Fibroblast of lung (primary cell): ENCODE data around the gene RAD23B. TPM values are rescaled to one million over a fixed set of nuclear protein-coding genes. Genes with fewer than 3 reads are reported as not detected.

Source experiments
- DNase-seq, 2 donors: peaks; one replicate each; pipeline versions ENCODE4 v3.0.0 to v3.0.0-alpha.2; 2010; ENCODE audit warnings: low read depth in 2 of 2
- H2AFZ ChIP-seq: 2 replicates; pipeline ENCODE4 v1.5.1; 2012; ENCODE audit warnings: low read length, control low read depth, inconsistent platforms
- H3K27ac ChIP-seq: 2 replicates; pipeline ENCODE4 v1.5.1; 2011; ENCODE audit warnings: low read length, control low read depth; ENCODE audit not compliant: insufficient read depth
- H3K27me3 ChIP-seq: 2 replicates; pipeline ENCODE4 v1.5.1; 2011; ENCODE audit warnings: mild to moderate bottlenecking, low read length; ENCODE audit not compliant: control insufficient read depth, insufficient read depth
- H3K36me3 ChIP-seq: 2 replicates; pipeline ENCODE4 v1.5.1; 2011; ENCODE audit warnings: low read length; ENCODE audit not compliant: control insufficient read depth, insufficient read depth
- H3K4me1 ChIP-seq: 2 replicates; pipeline ENCODE4 v1.5.1; 2011; ENCODE audit warnings: low read length; ENCODE audit not compliant: control insufficient read depth, insufficient read depth; ENCODE audit errors: extremely low read depth
- H3K4me2 ChIP-seq: 2 replicates; pipeline ENCODE4 v1.5.1; 2011; ENCODE audit warnings: low read length, control low read depth; ENCODE audit not compliant: insufficient read depth; ENCODE audit errors: extremely low read depth
- H3K4me3 ChIP-seq, 4 experiments: fragments of 200-600 bp in 1 of 4; sonication (generic) in 1 of 4; replicated peaks in 1 of 4; 2 replicates each; pipeline ENCODE4 v1.5.1; 2011 to 2016; ENCODE audit warnings: low read length in 4 of 4, low read depth in 3 of 4, mild to moderate bottlenecking in 3 of 4, control low read depth in 2 of 4, inconsistent platforms in 1 of 4, mixed read lengths in 1 of 4; ENCODE audit not compliant: insufficient read depth in 1 of 4; ENCODE audit errors: control extremely low read depth in 1 of 4
- H3K79me2 ChIP-seq: 2 replicates; pipeline ENCODE4 v1.5.1; 2012; ENCODE audit warnings: mild to moderate bottlenecking, low read length, inconsistent platforms; ENCODE audit not compliant: control insufficient read depth, insufficient read depth
- H3K9ac ChIP-seq: 2 replicates; pipeline ENCODE4 v1.5.1; 2011; ENCODE audit warnings: mild to moderate bottlenecking, low read length, control low read depth; ENCODE audit not compliant: insufficient read depth
- H3K9me3 ChIP-seq: 2 replicates; pipeline ENCODE4 v1.5.1; 2012; ENCODE audit warnings: low read depth, low read length; ENCODE audit not compliant: control insufficient read depth, insufficient read depth
- H4K20me1 ChIP-seq: 2 replicates; pipeline ENCODE4 v1.5.1; 2011; ENCODE audit warnings: low read length; ENCODE audit not compliant: control insufficient read depth, insufficient read depth; ENCODE audit errors: extremely low read depth
- EZH2 ChIP-seq: IDR thresholded peaks from 2 replicates; pipeline ENCODE4 v1.5.1; 2012; ENCODE audit warnings: low read length, control low read depth, mild to moderate bottlenecking; ENCODE audit errors: missing control alignments
- polyA plus RNA-seq, 2 donors: library from polyadenylated mRNA; depleted of rRNA in 1 of 2; stranded (reverse) in 1 of 2; unstranded in 1 of 2; fragments of >200 nt; gene quantifications; 2 replicates each; pipeline ENCODE4 v1.2.1, GENCODE V29; 2011 to 2012; ENCODE audit warnings: missing spikeins in 1 of 2
- total RNA-seq: library from RNA; depleted of rRNA; stranded (reverse); fragments of >200 nt; gene quantifications from 2 replicates; pipeline ENCODE4 v1.2.1, GENCODE V29; 2014
- TF ChIP-seq, protein P1 (sequence below), 2 donors: IDR thresholded peaks in 1 of 2; conservative IDR thresholded peaks in 1 of 2; 1 replicate in 1 of 2; 2 replicates in 1 of 2; pipeline ENCODE4 v1.5.1; 2011 to 2012; ENCODE audit warnings: low read length in 2 of 2, control low read depth in 1 of 2, inconsistent platforms in 1 of 2, low read depth in 1 of 2, mild to moderate bottlenecking in 1 of 2

The RAD23B gene
- total and polyA plus RNA-seq, 2 donors (not counting 1 experiment from before 2014, with no cell fraction given), result 156 to 607 TPM

DNA sequence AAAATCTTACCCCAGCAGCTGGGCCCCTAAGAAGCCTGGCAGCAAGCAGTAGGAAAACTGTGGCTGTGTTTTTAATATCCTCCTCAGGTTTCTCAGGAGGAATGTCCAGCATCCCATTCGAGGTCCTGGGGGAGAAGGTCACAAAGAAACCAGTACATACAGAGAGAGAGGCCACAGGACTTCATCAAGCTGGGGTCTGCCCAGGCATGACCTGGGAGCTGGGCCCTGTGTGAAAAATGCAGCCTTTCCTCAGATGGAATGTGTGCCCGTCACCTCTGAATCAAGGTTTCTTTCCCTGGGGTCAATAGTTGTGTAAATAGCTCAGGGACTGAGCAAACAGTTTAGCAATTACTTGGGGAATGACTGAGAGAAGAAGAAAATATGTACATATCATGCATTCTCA is 33.9 kb upstream of the RAD23B start:
- Histone ChIP-seq H3K27ac (peak overlapping the region; percentile 21), H3K9ac (no peak overlapping the region), H3K4me2 (peak overlapping the region; percentile 20)

DNA sequence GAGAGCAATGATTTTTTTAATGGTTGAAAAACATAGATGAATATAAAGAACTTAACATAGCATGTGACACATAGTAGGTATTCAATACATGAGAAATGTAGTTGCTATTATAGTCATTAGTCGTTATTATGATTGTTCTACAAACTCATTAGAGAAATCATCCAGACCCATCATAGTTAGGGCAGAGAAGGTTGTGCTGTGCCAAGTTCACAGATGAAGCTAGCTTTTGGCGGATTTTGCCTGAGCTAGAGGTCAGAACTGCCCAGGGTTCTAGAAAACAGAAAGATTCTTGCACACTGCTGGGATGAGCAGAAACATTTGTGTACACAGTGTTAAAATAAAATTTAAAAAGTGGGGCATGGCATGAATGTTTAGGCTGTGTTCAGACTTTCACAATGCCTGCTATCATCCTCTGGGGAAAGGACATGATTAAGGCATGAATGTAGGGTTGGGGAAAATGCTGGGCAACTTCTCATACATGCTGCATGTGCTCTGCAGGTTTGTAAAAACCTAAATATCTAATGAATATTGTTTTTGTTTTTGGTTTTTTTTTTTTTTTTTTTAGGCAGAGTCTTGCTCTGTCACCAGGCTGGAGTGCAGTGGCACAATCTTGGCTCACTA is 33.3 kb upstream of the RAD23B start:
- no peaks in the 10 kb centered on the region for H4K20me1 ChIP-seq
- no peaks in the 10 kb centered on the region for H3K79me2 ChIP-seq
- no peak overlapping the region for H3K9ac ChIP-seq
- no peaks in the 10 kb centered on the region for H3K27me3 ChIP-seq
- H2AFZ ChIP-seq, result no peak overlapping the region
- H3K4me2 ChIP-seq, result no peak overlapping the region
- no peaks in the 10 kb centered on the region for H3K36me3 ChIP-seq
- H3K27ac ChIP-seq, result no peak overlapping the region
- no peak for TF ChIP-seq EZH2
- no peaks in the 10 kb centered on the region for H3K9me3 ChIP-seq
- no peak overlapping the region for H3K4me3 ChIP-seq
- DNase-seq, result no peak
- peaks cover 13% of the 10 kb centered on the region for H3K4me1 ChIP-seq

More for the DNA sequence above, 33.9 kb upstream of the RAD23B start:
- peak in 1 of 2 donors; percentile 31 for DNase-seq
- Histone ChIP-seq H3K27me3 (no peaks in the 10 kb centered on the region), H3K4me3 (no peak overlapping the region), H3K9me3 (no peaks in the 10 kb centered on the region), H2AFZ (no peak overlapping the region), H4K20me1 (no peaks in the 10 kb centered on the region), H3K79me2 (no peaks in the 10 kb centered on the region), H3K36me3 (no peaks in the 10 kb centered on the region), H3K4me1 (peaks cover 13% of the 10 kb centered on the region)
- TF ChIP-seq, protein P1, sequence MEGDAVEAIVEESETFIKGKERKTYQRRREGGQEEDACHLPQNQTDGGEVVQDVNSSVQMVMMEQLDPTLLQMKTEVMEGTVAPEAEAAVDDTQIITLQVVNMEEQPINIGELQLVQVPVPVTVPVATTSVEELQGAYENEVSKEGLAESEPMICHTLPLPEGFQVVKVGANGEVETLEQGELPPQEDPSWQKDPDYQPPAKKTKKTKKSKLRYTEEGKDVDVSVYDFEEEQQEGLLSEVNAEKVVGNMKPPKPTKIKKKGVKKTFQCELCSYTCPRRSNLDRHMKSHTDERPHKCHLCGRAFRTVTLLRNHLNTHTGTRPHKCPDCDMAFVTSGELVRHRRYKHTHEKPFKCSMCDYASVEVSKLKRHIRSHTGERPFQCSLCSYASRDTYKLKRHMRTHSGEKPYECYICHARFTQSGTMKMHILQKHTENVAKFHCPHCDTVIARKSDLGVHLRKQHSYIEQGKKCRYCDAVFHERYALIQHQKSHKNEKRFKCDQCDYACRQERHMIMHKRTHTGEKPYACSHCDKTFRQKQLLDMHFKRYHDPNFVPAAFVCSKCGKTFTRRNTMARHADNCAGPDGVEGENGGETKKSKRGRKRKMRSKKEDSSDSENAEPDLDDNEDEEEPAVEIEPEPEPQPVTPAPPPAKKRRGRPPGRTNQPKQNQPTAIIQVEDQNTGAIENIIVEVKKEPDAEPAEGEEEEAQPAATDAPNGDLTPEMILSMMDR (conservative IDR thresholded peaks at IDR 0.05 in 1 of 2, IDR thresholded peaks at IDR 0.05 in 1 of 2; ENCODE audit: low read depth in 1 of 2, low read length in 2 of 2), result no peak
- TF ChIP-seq EZH2, result no peak

DNA sequence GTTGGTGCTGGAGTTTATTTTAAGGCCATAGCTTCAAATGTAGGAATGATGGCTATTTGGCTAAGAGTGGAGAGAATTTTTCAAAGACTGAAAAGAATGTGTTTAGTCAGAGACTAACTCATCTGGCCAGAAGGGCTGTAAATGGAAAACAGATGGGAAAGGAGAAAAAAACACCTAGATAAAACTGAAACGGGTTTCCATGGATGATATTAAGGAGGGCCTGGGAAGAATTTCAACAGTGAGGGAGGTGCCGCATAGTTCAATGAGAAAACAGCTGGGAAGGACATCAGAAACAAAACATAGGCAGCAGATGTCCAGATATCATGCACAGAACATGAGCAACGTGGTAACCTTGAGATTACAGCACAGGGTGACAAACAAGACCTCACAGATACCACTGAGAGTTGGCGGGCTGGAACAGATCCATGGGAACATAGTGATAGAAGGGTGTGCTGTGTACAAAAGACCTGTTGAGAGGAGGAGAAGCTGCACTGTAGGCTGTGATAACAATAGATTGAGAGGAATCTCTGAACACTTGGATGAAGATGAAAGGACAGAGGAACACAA is 31.2 kb upstream of the RAD23B start:
- H3K9ac ChIP-seq, result no peak overlapping the region
- peak; percentile 76 to 94 for DNase-seq
- peak overlapping the region; percentile 77 for H3K27ac ChIP-seq
- peak overlapping the region; percentile 81 for H3K4me2 ChIP-seq
- no peak overlapping the region for H2AFZ ChIP-seq
- H3K36me3 ChIP-seq, result no peaks in the 10 kb centered on the region
- no peaks in the 10 kb centered on the region for H3K79me2 ChIP-seq
- peaks cover 13% of the 10 kb centered on the region for H3K4me1 ChIP-seq
- no peaks in the 10 kb centered on the region for H4K20me1 ChIP-seq
- TF ChIP-seq EZH2, result no peak
- TF ChIP-seq, protein P1 (conservative IDR thresholded peaks at IDR 0.05 in 1 of 2, IDR thresholded peaks at IDR 0.05 in 1 of 2; ENCODE audit: low read depth in 1 of 2, low read length in 2 of 2), result no peak
- H3K4me3 ChIP-seq, result peak overlapping the region in 1 of 4 experiments; percentile 9
- no peaks in the 10 kb centered on the region for H3K9me3 ChIP-seq
- H3K27me3 ChIP-seq, result no peaks in the 10 kb centered on the region
